ENCODE results near the gene ITPR1.

Gene ITPR1

DNA sequence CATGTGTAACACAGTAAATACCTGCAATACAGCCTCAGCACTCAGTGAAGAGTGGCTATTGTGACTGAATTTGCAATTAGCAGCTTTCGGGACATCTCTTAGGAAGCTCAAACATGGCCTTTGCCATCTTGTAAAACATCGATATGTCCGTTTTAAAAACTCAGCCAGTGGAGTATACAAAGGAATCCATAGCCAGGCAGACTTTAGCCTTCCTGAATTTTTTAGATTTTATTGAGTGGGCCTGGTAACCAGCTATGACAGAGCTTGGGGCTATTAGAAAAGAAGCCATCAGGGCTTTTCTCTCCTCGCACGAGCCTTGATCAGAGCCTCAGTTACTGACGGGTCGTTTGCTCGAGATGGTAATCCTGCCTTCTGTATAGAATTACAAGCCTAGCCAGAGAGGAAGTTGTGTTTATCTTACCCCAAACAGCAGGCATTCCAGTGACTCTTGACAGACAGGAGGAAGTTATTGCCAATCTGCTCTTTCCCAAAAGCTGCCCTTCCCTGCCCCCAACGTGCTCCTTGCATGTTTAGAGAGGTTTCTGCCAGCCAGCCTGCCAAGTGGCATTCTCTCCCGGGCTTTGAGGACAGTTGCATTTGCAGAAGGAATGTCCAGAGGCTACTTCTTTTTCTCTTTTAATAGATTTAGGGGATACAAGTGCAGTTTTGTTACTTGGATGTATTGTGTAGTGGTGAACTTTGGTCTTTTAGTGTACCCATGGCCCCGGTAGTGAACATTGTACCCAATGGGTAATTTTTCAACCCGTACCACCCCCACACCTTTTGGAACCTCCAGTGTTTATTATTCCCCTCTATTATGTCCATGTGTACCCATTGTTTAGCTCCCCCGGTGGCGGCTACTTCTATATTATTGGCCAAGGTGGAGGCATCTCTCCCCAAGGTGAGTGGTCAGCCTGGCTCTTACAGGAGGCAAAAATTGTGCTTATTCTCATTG, 40.6 kb downstream of the ITPR1 start:
- H2BK5ac ChIP-seq (ENCODE audit: low read depth, low read length, poor library complexity, severe bottlenecking), result no peak overlapping the region
- peak overlapping the region; percentile 45 for H4K8ac ChIP-seq (ENCODE audit: low read length)
- no peaks in the 10 kb centered on the region for H3K36me3 ChIP-seq (ENCODE audit: control insufficient read depth in 1 of 2, insufficient read depth in 2 of 2, low read depth in 1 of 2, low read length in 2 of 2)
- peak overlapping the region; percentile 93 for H2BK15ac ChIP-seq (ENCODE audit: low read depth, poor library complexity, severe bottlenecking)
- no peak overlapping the region for H2AK5ac ChIP-seq (ENCODE audit: low read length, severe bottlenecking)
- H3K18ac ChIP-seq (ENCODE audit: low read depth in 1 of 2, low read length in 2 of 2), result peak overlapping the region in 1 of 2 experiments; percentile 50
- H4K91ac ChIP-seq (ENCODE audit: low read length), result peak overlapping the region; percentile 5
- H2BK120ac ChIP-seq (ENCODE audit: low read depth, low read length), result no peak overlapping the region
- no peaks in the 10 kb centered on the region for H3K4me1 ChIP-seq (ENCODE audit: control insufficient read depth, insufficient read depth, low read depth, low read length)
- no peaks in the 10 kb centered on the region for H3K9me3 ChIP-seq (ENCODE audit: control insufficient read depth, low read length)
- H3K4me3 ChIP-seq (ENCODE audit: insufficient read depth in 1 of 2, low read depth in 1 of 2, low read length in 2 of 2), result no peak overlapping the region
- H3K79me1 ChIP-seq (replicated peaks; ENCODE audit: low read length, poor library complexity, severe bottlenecking), result no peaks in the 10 kb centered on the region
- no peak overlapping the region for H3K27ac ChIP-seq (ENCODE audit: low read length, poor library complexity, severe bottlenecking)
- H3K4ac ChIP-seq (ENCODE audit: low read depth in 1 of 2, low read length in 2 of 2), result no peak overlapping the region
- H2BK12ac ChIP-seq (ENCODE audit: low read length in 2 of 2), result peak overlapping the region; percentile 9 to 70
- 46% methylated on average over 13 of the region's 14 CpGs for WGBS
- no peak overlapping the region for H2AFZ ChIP-seq (ENCODE audit: low read depth, low read length)
- no peak overlapping the region for H3K9ac ChIP-seq (ENCODE audit: low read length)
- H3K23ac ChIP-seq (ENCODE audit: low read length in 2 of 2), result no peak overlapping the region
- peaks cover 0 to 9% of the 10 kb centered on the region in 2 experiments for H3K27me3 ChIP-seq (ENCODE audit: control insufficient read depth in 1 of 2, insufficient read depth in 1 of 2, low read length in 2 of 2)
- H3K4me2 ChIP-seq (ENCODE audit: low read length, poor library complexity, severe bottlenecking), result no peak overlapping the region
- peak; percentile 44 for DNase-seq
- H3K14ac ChIP-seq (ENCODE audit: low read length in 2 of 2), result no peak overlapping the region

DNA sequence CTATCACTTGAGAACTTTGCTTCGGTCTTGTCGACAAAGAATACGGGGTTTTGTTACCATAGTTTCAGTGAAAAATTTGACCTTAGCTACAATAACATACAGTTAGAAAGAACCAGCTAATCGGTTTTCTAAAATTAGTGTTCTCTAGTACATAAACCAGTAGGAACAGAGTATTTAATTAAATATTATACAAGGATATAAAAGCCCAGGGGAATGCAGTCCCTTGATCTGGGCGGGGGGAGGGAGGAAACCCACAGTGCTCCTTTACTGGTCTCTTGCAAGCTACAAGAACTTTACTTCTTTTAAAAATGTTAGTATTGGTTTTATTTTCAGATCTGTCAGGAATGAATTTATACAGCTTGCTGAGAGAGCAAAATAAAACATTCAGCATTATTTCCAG, 41.8 kb downstream of the ITPR1 start:
- Histone ChIP-seq H3K4me3 (ENCODE audit: insufficient read depth in 1 of 2, low read depth in 1 of 2, low read length in 2 of 2) (no peak overlapping the region), H3K4me2 (ENCODE audit: low read length, poor library complexity, severe bottlenecking) (no peak overlapping the region), H3K9me3 (ENCODE audit: control insufficient read depth, low read length) (no peaks in the 10 kb centered on the region), H3K23ac (ENCODE audit: low read length in 2 of 2) (no peak overlapping the region), H3K36me3 (ENCODE audit: control insufficient read depth in 1 of 2, insufficient read depth in 2 of 2, low read depth in 1 of 2, low read length in 2 of 2) (no peaks in the 10 kb centered on the region), H2AK5ac (ENCODE audit: low read length, severe bottlenecking) (no peak overlapping the region), H3K27ac (ENCODE audit: low read length, poor library complexity, severe bottlenecking) (no peak overlapping the region), H2BK5ac (ENCODE audit: low read depth, low read length, poor library complexity, severe bottlenecking) (no peak overlapping the region), H2BK120ac (ENCODE audit: low read depth, low read length) (no peak overlapping the region), H2AFZ (ENCODE audit: low read depth, low read length) (no peak overlapping the region), H3K14ac (ENCODE audit: low read length in 2 of 2) (no peak overlapping the region), H2BK15ac (ENCODE audit: low read depth, poor library complexity, severe bottlenecking) (no peak overlapping the region), H4K8ac (ENCODE audit: low read length) (no peak overlapping the region), H3K27me3 (ENCODE audit: control insufficient read depth in 1 of 2, insufficient read depth in 1 of 2, low read length in 2 of 2) (peaks cover 0 to 9% of the 10 kb centered on the region in 2 experiments), H3K4me1 (ENCODE audit: control insufficient read depth, insufficient read depth, low read depth, low read length) (no peaks in the 10 kb centered on the region), H3K18ac (ENCODE audit: low read depth in 1 of 2, low read length in 2 of 2) (no peak overlapping the region), H3K79me1 (replicated peaks; ENCODE audit: low read length, poor library complexity, severe bottlenecking) (no peaks in the 10 kb centered on the region), H4K91ac (ENCODE audit: low read length) (no peak overlapping the region), H3K4ac (ENCODE audit: low read depth in 1 of 2, low read length in 2 of 2) (no peak overlapping the region), H2BK12ac (ENCODE audit: low read length in 2 of 2) (no peak overlapping the region), H3K9ac (ENCODE audit: low read length) (no peak overlapping the region)
- DNase-seq, result no peak
- WGBS, result 93% methylated on average over 3 of the region's 5 CpGs

DNA sequence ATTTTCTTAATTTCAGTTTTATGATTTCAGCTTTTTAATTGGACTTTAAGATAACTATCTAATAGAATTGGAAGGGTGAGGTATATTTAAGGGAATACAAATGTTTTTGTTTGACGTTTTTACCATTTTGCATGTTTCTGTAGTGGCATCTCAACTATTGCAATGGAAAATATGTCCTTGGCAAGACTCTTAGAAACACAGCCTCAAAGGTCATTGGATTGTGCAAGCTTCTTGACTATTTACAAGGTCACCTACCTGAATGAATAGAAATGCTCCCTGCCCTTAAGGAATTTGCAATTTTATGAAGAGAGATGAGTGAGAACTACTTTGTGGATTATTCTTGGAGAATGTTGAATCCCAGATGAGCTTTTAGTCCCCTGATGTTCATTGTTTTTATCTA, 43.1 kb downstream of the ITPR1 start:
- no peaks in the 10 kb centered on the region for H3K36me3 ChIP-seq (ENCODE audit: control insufficient read depth in 1 of 2, insufficient read depth in 2 of 2, low read depth in 1 of 2, low read length in 2 of 2)
- no peak overlapping the region for H4K91ac ChIP-seq (ENCODE audit: low read length)
- H3K9ac ChIP-seq (ENCODE audit: low read length), result no peak overlapping the region
- no peak overlapping the region for H3K4me3 ChIP-seq (ENCODE audit: insufficient read depth in 1 of 2, low read depth in 1 of 2, low read length in 2 of 2)
- no peak overlapping the region for H2AK5ac ChIP-seq (ENCODE audit: low read length, severe bottlenecking)
- H2BK5ac ChIP-seq (ENCODE audit: low read depth, low read length, poor library complexity, severe bottlenecking), result no peak overlapping the region
- no peaks in the 10 kb centered on the region for H3K9me3 ChIP-seq (ENCODE audit: control insufficient read depth, low read length)
- peaks cover 0 to 6% of the 10 kb centered on the region in 2 experiments for H3K27me3 ChIP-seq (ENCODE audit: control insufficient read depth in 1 of 2, insufficient read depth in 1 of 2, low read length in 2 of 2)
- H3K4me1 ChIP-seq (ENCODE audit: control insufficient read depth, insufficient read depth, low read depth, low read length), result no peaks in the 10 kb centered on the region
- no peak overlapping the region for H3K18ac ChIP-seq (ENCODE audit: low read depth in 1 of 2, low read length in 2 of 2)
- no peak overlapping the region for H3K14ac ChIP-seq (ENCODE audit: low read length in 2 of 2)
- no peak overlapping the region for H2BK120ac ChIP-seq (ENCODE audit: low read depth, low read length)
- no peak overlapping the region for H4K8ac ChIP-seq (ENCODE audit: low read length)
- no peak overlapping the region for H2BK12ac ChIP-seq (ENCODE audit: low read length in 2 of 2)
- no peak overlapping the region for H2AFZ ChIP-seq (ENCODE audit: low read depth, low read length)
- no peak for DNase-seq
- no peak overlapping the region for H2BK15ac ChIP-seq (ENCODE audit: low read depth, poor library complexity, severe bottlenecking)
- no peak overlapping the region for H3K27ac ChIP-seq (ENCODE audit: low read length, poor library complexity, severe bottlenecking)
- H3K23ac ChIP-seq (ENCODE audit: low read length in 2 of 2), result no peak overlapping the region
- H3K79me1 ChIP-seq (replicated peaks; ENCODE audit: low read length, poor library complexity, severe bottlenecking), result no peaks in the 10 kb centered on the region
- H3K4ac ChIP-seq (ENCODE audit: low read depth in 1 of 2, low read length in 2 of 2), result no peak overlapping the region
- H3K4me2 ChIP-seq (ENCODE audit: low read length, poor library complexity, severe bottlenecking), result no peak overlapping the region
- WGBS, result 92% methylated on average over 1 of the region's 1 CpG

DNA sequence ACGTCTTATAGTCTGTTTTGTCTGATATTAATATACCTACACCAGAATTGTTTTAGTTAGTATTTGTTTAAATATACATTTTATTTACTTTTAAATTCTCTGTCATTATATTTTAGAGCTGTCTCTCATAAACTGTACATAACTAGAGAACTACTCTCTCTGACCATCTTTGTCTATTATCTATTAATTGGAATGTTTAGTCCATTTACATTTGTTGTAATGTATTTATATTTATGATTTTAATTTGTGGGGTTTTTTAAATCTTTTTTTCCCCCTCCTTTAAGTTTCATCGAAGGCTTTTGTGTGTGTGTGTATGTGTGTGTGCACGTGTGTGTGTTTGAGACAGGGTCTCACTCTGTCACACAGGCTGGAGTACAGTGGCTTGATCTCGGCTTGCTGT, 47.1 kb downstream of the ITPR1 start:
- Histone ChIP-seq H3K14ac (ENCODE audit: low read length in 2 of 2) (no peak overlapping the region), H3K27ac (ENCODE audit: low read length, poor library complexity, severe bottlenecking) (no peak overlapping the region), H2AFZ (ENCODE audit: low read depth, low read length) (no peak overlapping the region), H3K27me3 (ENCODE audit: control insufficient read depth in 1 of 2, insufficient read depth in 1 of 2, low read length in 2 of 2) (no peaks in the 10 kb centered on the region), H3K18ac (ENCODE audit: low read depth in 1 of 2, low read length in 2 of 2) (no peak overlapping the region), H3K9ac (ENCODE audit: low read length) (no peak overlapping the region), H3K36me3 (ENCODE audit: control insufficient read depth in 1 of 2, insufficient read depth in 2 of 2, low read depth in 1 of 2, low read length in 2 of 2) (no peaks in the 10 kb centered on the region), H3K9me3 (ENCODE audit: control insufficient read depth, low read length) (no peaks in the 10 kb centered on the region), H3K23ac (ENCODE audit: low read length in 2 of 2) (no peak overlapping the region), H2BK12ac (ENCODE audit: low read length in 2 of 2) (no peak overlapping the region), H4K8ac (ENCODE audit: low read length) (no peak overlapping the region), H2BK5ac (ENCODE audit: low read depth, low read length, poor library complexity, severe bottlenecking) (no peak overlapping the region), H4K91ac (ENCODE audit: low read length) (no peak overlapping the region), H3K4me1 (ENCODE audit: control insufficient read depth, insufficient read depth, low read depth, low read length) (no peaks in the 10 kb centered on the region), H3K4ac (ENCODE audit: low read depth in 1 of 2, low read length in 2 of 2) (no peak overlapping the region), H2BK15ac (ENCODE audit: low read depth, poor library complexity, severe bottlenecking) (no peak overlapping the region), H2BK120ac (ENCODE audit: low read depth, low read length) (no peak overlapping the region), H3K4me3 (ENCODE audit: insufficient read depth in 1 of 2, low read depth in 1 of 2, low read length in 2 of 2) (no peak overlapping the region), H2AK5ac (ENCODE audit: low read length, severe bottlenecking) (no peak overlapping the region), H3K4me2 (ENCODE audit: low read length, poor library complexity, severe bottlenecking) (no peak overlapping the region), H3K79me1 (replicated peaks; ENCODE audit: low read length, poor library complexity, severe bottlenecking) (no peaks in the 10 kb centered on the region)
- DNase-seq, result no peak
- WGBS, result 98% methylated on average over 3 of the region's 4 CpGs

Data from mesenchymal stem cell (in vitro differentiated cells and primary cell).